CD14-positive monocyte (primary cell): ENCODE data around the gene PRKAB1. TPM values are rescaled to one million over a fixed set of nuclear protein-coding genes. Genes with fewer than 3 reads are reported as not detected.

Source experiments
- DNase-seq, 3 donors: peaks; one replicate each; pipeline ENCODE4 v3.0.0-alpha.2; 2011 to 2022
- H2AFZ ChIP-seq: 2 replicates; pipeline ENCODE4 v1.6.0; 2012; ENCODE audit warnings: mild to moderate bottlenecking, low read depth, low read length, inconsistent platforms; ENCODE audit not compliant: insufficient read depth, poor library complexity, severe bottlenecking
- H3K27ac ChIP-seq, 2 donors: 1 replicate in 1 of 2; 2 replicates in 1 of 2; pipeline ENCODE4 v1.5.1; 2012 to 2013; ENCODE audit warnings: low read length in 2 of 2, control low read depth in 1 of 2, inconsistent platforms in 1 of 2, low read depth in 1 of 2, mild to moderate bottlenecking in 1 of 2
- H3K27me3 ChIP-seq, 2 donors: one replicate each; pipeline versions ENCODE4 v1.6.0 to v1.6.1; 2011 to 2013; ENCODE audit warnings: low read length in 2 of 2; ENCODE audit not compliant: control insufficient read depth in 2 of 2, insufficient read depth in 2 of 2
- H3K36me3 ChIP-seq, 2 donors: replicated peaks in 1 of 2; 1 replicate in 1 of 2; 2 replicates in 1 of 2; pipeline versions ENCODE4 v1.5.1 to v1.6.1; 2012 to 2013; ENCODE audit warnings: low read length in 2 of 2, control low read depth in 1 of 2, inconsistent platforms in 1 of 2, mild to moderate bottlenecking in 1 of 2; ENCODE audit not compliant: insufficient read depth in 2 of 2, control insufficient read depth in 1 of 2
- H3K4me1 ChIP-seq, 2 donors: 1 replicate in 1 of 2; 2 replicates in 1 of 2; pipeline versions ENCODE4 v1.5.1 to v1.6.1; 2012 to 2013; ENCODE audit warnings: low read length in 2 of 2, control low read depth in 1 of 2, inconsistent platforms in 1 of 2, mild to moderate bottlenecking in 1 of 2, moderate library complexity in 1 of 2; ENCODE audit not compliant: insufficient read depth in 2 of 2, control insufficient read depth in 1 of 2
- H3K4me2 ChIP-seq: replicated peaks from 2 replicates; pipeline ENCODE3; 2012; ENCODE audit warnings: low read length, moderate library complexity, mild to moderate bottlenecking; ENCODE audit not compliant: poor library complexity, severe bottlenecking; ENCODE audit errors: extremely low read depth
- H3K4me3 ChIP-seq, 3 experiments: fragments of 200-600 bp in 1 of 3; sonication (generic) in 1 of 3; replicated peaks in 1 of 3; 1 replicate in 2 of 3; 2 replicates in 1 of 3; pipeline ENCODE4 v1.5.1; 2011 to 2013; ENCODE audit warnings: low read length in 3 of 3, mild to moderate bottlenecking in 3 of 3, control low read depth in 2 of 3, low read depth in 2 of 3, inconsistent platforms in 1 of 3, moderate library complexity in 1 of 3
- H3K79me2 ChIP-seq: 2 replicates; pipeline ENCODE4 v1.6.0; 2012; ENCODE audit warnings: mild to moderate bottlenecking, control low read depth, inconsistent platforms, low read length, moderate library complexity; ENCODE audit not compliant: insufficient read depth
- H3K9ac ChIP-seq: 2 replicates; pipeline ENCODE4 v1.6.0; 2017; ENCODE audit warnings: low read length, mild to moderate bottlenecking; ENCODE audit not compliant: insufficient read depth, poor library complexity, severe bottlenecking
- H3K9me3 ChIP-seq, 2 donors: replicated peaks in 1 of 2; 1 replicate in 1 of 2; 2 replicates in 1 of 2; pipeline versions ENCODE4 v1.5.1 to v1.6.1; 2012 to 2013; ENCODE audit warnings: low read length in 2 of 2, control low read depth in 1 of 2; ENCODE audit not compliant: control insufficient read depth in 1 of 2, insufficient read depth in 1 of 2
- H4K20me1 ChIP-seq: 2 replicates; pipeline ENCODE4 v1.6.0; 2012; ENCODE audit warnings: mild to moderate bottlenecking, low read length, control low read depth, moderate library complexity; ENCODE audit not compliant: insufficient read depth
- H3K27ac Mint-ChIP-seq, 7 donors: one replicate each; pipeline ENCODE4 v1.8.0; 2020; ENCODE audit warnings: mild to moderate bottlenecking in 7 of 7, mixed read lengths in 7 of 7, moderate library complexity in 6 of 7, inconsistent platforms in 2 of 7
- H3K27me3 Mint-ChIP-seq, 3 donors: one replicate each; pipeline ENCODE4 v1.8.0; 2021 to 2022; ENCODE audit warnings: low read depth in 3 of 3, mild to moderate bottlenecking in 3 of 3, mixed read lengths in 3 of 3, moderate library complexity in 3 of 3, inconsistent platforms in 1 of 3
- H3K36me3 Mint-ChIP-seq, 2 donors: one replicate each; pipeline ENCODE4 v1.8.0; 2020; ENCODE audit warnings: mixed read lengths in 2 of 2, inconsistent platforms in 1 of 2, mild to moderate bottlenecking in 1 of 2
- H3K4me1 Mint-ChIP-seq: one replicate; pipeline ENCODE4 v1.8.0; 2020; ENCODE audit warnings: mild to moderate bottlenecking, mixed read lengths
- H3K4me3 Mint-ChIP-seq, 2 donors: one replicate each; pipeline ENCODE4 v1.8.0; 2020; ENCODE audit warnings: mild to moderate bottlenecking in 2 of 2, mixed read lengths in 2 of 2, moderate library complexity in 1 of 2
- H3K9me3 Mint-ChIP-seq, 7 donors: one replicate each; pipeline ENCODE4 v1.8.0; 2020 to 2022; ENCODE audit warnings: mixed read lengths in 7 of 7, mild to moderate bottlenecking in 6 of 7, moderate library complexity in 6 of 7, inconsistent platforms in 2 of 7
- WGBS: methylation state at CpG from one replicate; pipeline ENCODE4 v1.1.5; 2013; ENCODE audit warnings: missing lambda C conversion rate; ENCODE audit not compliant: insufficient coverage; 5-methylcytosine and 5-hydroxymethylcytosine counted together
- intact Hi-C, 2 donors: fragments of 100-400 bp; cut with micrococcal nuclease; formaldehyde crosslinking; loops; one replicate each; pipeline versions ENCODE4 v1.15.0 to v1.15.1; 2023
- polyA plus RNA-seq, 3 donors: library from polyadenylated mRNA; depleted of rRNA in 1 of 3; unstranded in 2 of 3; stranded (reverse) in 1 of 3; fragments of 300-500 nt in 2 of 3; fragments of >200 nt in 1 of 3; fragmentation: Illumina TruSeq in 2 of 3; gene quantifications; 1 replicate in 2 of 3; 2 replicates in 1 of 3; pipeline ENCODE4 v1.2.3, GENCODE V29; 2012 to 2021
- TF ChIP-seq, protein P1 (sequence below): fragments of 200-600 bp; IDR thresholded peaks from one replicate; pipeline ENCODE4 v1.8.0; 2022; ENCODE audit warnings: antibody characterized with exemption, mild to moderate bottlenecking

PRKAB1 gene
- polyA plus RNA-seq, 3 donors: 20.5 to 35.9 (median 23.0) TPM

- TF ChIP-seq, protein P1, sequence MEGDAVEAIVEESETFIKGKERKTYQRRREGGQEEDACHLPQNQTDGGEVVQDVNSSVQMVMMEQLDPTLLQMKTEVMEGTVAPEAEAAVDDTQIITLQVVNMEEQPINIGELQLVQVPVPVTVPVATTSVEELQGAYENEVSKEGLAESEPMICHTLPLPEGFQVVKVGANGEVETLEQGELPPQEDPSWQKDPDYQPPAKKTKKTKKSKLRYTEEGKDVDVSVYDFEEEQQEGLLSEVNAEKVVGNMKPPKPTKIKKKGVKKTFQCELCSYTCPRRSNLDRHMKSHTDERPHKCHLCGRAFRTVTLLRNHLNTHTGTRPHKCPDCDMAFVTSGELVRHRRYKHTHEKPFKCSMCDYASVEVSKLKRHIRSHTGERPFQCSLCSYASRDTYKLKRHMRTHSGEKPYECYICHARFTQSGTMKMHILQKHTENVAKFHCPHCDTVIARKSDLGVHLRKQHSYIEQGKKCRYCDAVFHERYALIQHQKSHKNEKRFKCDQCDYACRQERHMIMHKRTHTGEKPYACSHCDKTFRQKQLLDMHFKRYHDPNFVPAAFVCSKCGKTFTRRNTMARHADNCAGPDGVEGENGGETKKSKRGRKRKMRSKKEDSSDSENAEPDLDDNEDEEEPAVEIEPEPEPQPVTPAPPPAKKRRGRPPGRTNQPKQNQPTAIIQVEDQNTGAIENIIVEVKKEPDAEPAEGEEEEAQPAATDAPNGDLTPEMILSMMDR: no peak
- no peak overlapping the region for H3K4me2 ChIP-seq
- H3K27ac ChIP-seq: no peak overlapping the region
- no peak for DNase-seq
- no peak overlapping the region for H3K4me3 ChIP-seq
- no peaks in the 10 kb centered on the region for H3K4me1 ChIP-seq
- H3K79me2 ChIP-seq: no peaks in the 10 kb centered on the region
- no peaks in the 10 kb centered on the region for H4K20me1 ChIP-seq
- no peak overlapping the region for H3K9ac ChIP-seq
- H3K27ac Mint-ChIP-seq: no peak overlapping the region
- peaks cover 33 to 80% of the 10 kb centered on the region in 2 donors for H3K36me3 ChIP-seq
- no peaks in the 10 kb centered on the region for H3K9me3 ChIP-seq
- peaks cover 52 to 75% of the 10 kb centered on the region in 2 donors for H3K36me3 Mint-ChIP-seq
- H3K4me3 Mint-ChIP-seq: no peak overlapping the region
- no peaks in the 10 kb centered on the region for H3K4me1 Mint-ChIP-seq
- H3K27me3 ChIP-seq: no peaks in the 10 kb centered on the region
- peaks cover 0 to 3% (median 0%) of the 10 kb centered on the region in 3 donors for H3K27me3 Mint-ChIP-seq
- H3K9me3 Mint-ChIP-seq: no peaks in the 10 kb centered on the region
- no peak overlapping the region for H2AFZ ChIP-seq
- WGBS: 97% methylated on average over 10 of the region's 11 CpGs
- intact Hi-C loops: no loop called here
These were observed 31.3 kb downstream of the PRKAB1 start for GRCh38 chr12:119699199-119699760.

GRCh38 chr12:119700078-119700477 is 32.1 kb downstream of the PRKAB1 start:
- no peaks in the 10 kb centered on the region for H3K4me1 Mint-ChIP-seq
- no peaks in the 10 kb centered on the region for H3K27me3 ChIP-seq

More at GRCh38 chr12:119700078-119700477, 32.1 kb downstream of the PRKAB1 start:
- Mint-ChIP-seq H3K9me3 (no peaks in the 10 kb centered on the region), H3K4me3 (no peak overlapping the region), H3K36me3 (peaks cover 57 to 81% of the 10 kb centered on the region in 2 donors), H3K27ac (no peak overlapping the region), H3K27me3 (peaks cover 0 to 3% (median 0%) of the 10 kb centered on the region in 3 donors)
- H2AFZ ChIP-seq: no peak overlapping the region
- TF ChIP-seq, protein P1: no peak
- WGBS: 96% methylated on average over 5 of the region's 6 CpGs
- no peak overlapping the region for H3K9ac ChIP-seq
- H3K4me3 ChIP-seq: no peak overlapping the region
- intact Hi-C loops: no loop called here
- no peak overlapping the region for H3K4me2 ChIP-seq
- no peaks in the 10 kb centered on the region for H3K79me2 ChIP-seq
- no peaks in the 10 kb centered on the region for H4K20me1 ChIP-seq
- no peaks in the 10 kb centered on the region for H3K9me3 ChIP-seq
- DNase-seq: no peak
- no peaks in the 10 kb centered on the region for H3K4me1 ChIP-seq
- peaks cover 33 to 85% of the 10 kb centered on the region in 2 donors for H3K36me3 ChIP-seq
- no peak overlapping the region for H3K27ac ChIP-seq
